A673 (cell line): ENCODE data around the gene BRSK2.

Source experiments
- EZH2 ChIP-seq: fragments of 200-600 bp; sonication (generic); IDR thresholded peaks from 2 replicates; pipeline ENCODE4 v1.6.1; 2017; ENCODE audit warnings: borderline replicate concordance, low read depth, mild to moderate bottlenecking, mixed read lengths, antibody characterized with exemption, low read length; ENCODE audit not compliant: poor library complexity, severe bottlenecking
- TF ChIP-seq, protein P1 (sequence below): fragments of 300-800, 200-600 bp; sonication (generic); conservative IDR thresholded peaks from 2 replicates; pipeline ENCODE4 v1.5.1; 2017; ENCODE audit warnings: low read depth, mild to moderate bottlenecking, antibody characterized with exemption, low read length, moderate library complexity, mixed read lengths

DNA sequence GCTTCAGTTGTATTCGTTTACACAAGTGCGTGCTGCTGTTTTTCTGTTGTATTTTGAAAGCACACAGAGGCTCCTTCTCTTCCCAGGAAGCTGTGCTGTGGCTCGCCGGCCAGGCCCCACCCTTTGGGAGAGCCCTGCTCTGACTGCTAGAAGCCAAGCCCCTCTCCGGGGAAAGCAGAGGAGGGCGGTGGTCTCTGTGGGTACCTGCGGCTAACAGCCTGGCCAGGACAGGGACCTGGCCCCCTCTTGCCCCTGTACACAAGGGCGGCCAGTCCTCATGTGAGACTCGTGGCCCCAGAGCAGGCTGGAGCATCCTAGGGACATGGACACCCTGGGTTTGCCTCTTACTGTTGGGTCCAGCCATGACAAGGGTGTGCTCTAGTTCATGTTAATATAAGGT lies 82.0 kb downstream of the BRSK2 start:
- TF ChIP-seq, protein P1, sequence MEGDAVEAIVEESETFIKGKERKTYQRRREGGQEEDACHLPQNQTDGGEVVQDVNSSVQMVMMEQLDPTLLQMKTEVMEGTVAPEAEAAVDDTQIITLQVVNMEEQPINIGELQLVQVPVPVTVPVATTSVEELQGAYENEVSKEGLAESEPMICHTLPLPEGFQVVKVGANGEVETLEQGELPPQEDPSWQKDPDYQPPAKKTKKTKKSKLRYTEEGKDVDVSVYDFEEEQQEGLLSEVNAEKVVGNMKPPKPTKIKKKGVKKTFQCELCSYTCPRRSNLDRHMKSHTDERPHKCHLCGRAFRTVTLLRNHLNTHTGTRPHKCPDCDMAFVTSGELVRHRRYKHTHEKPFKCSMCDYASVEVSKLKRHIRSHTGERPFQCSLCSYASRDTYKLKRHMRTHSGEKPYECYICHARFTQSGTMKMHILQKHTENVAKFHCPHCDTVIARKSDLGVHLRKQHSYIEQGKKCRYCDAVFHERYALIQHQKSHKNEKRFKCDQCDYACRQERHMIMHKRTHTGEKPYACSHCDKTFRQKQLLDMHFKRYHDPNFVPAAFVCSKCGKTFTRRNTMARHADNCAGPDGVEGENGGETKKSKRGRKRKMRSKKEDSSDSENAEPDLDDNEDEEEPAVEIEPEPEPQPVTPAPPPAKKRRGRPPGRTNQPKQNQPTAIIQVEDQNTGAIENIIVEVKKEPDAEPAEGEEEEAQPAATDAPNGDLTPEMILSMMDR = no peak
- no peak for TF ChIP-seq EZH2
